Activated CD8-positive, alpha-beta memory T cell treated with anti-CD3 and anti-CD28 coated beads for 36 hours (primary cell): ENCODE data around the gene NHSL2. TPM values are rescaled to one million over a fixed set of nuclear protein-coding genes. Genes with fewer than 3 reads are reported as not detected.
"Not testable (repeated sequence)": the region's sequence is repeated elsewhere in the genome, so short reads cannot be mapped to it uniquely, and the experiment has no call there.

Source experiments
- CTCF ChIA-PET: fragments of 350-600 bp; sonication (Branson Sonifier 250); formaldehyde crosslinking; loops from one replicate; lab custom pipeline; 2021; ENCODE audit warnings: antibody characterized with exemption; lab: Charles Lee
- POLR2A ChIA-PET: fragments of 350-600 bp; sonication (Branson Sonifier 250); formaldehyde crosslinking; loops from one replicate; lab custom pipeline; 2021; ENCODE audit warnings: antibody characterized with exemption; lab: Charles Lee
- total RNA-seq, 2 experiments: library from RNA; stranded (reverse); gene quantifications; one replicate each; pipeline ENCODE4 v1.2.3, GENCODE V29; 2021

NHSL2 gene
- total RNA-seq, 2 experiments from 2014 or later, result 0.31 to 0.34 TPM

DNA sequence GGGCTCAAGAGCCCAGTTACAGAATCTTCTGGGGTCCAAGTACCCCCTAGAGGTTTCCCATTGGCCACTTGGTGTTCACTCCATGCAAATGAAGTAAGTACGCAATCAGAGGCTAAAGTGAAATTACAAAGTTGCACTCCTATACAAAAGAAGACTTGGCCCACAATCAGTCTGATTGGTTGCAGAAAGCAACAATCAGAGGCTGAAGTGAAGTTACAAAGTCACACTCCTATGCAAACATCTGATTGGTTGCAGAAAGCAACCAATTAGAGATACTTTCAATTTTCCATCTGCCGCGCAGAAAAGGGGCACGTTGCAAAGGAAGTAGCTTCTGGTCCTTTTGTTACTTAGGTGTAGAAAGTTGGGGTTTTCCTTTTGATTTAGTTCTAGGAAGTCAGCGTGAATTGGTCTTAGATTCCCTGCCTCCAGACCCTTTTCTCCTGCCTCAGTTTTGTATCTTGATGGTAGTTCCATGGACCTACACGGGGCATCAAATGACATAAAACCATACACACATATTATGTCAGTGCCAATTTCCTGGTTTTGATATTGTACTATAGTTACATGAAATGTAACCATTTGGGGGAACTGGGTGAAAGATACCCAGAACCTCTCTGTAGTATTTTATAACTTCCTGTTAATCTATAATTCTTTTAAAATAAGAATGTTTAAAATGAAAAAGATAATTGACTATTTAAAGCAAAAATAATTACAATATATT lies 258.5 kb downstream of the NHSL2 start:
- POLR2A ChIA-PET, result no interaction called here
- CTCF ChIA-PET, result no interaction called here

DNA sequence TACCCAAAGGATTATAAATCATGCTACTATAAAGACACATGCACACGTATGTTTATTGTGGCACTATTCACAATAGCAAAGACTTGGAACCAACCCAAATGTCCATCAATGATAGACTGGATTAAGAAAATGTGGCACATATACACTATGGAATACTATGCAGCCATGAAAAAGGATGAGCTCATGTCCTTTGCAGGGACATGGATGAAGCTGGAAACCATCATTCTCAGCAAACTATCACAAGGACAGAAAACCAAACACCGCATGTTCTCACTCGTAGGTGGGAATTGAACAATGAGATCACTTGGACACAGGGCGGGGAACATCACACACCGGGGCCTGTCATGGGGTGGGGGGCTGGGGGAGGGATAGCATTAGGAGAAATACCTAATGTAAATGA lies 265.6 kb downstream of the NHSL2 start:
- POLR2A ChIA-PET, CTCF ChIA-PET: not testable (repeated sequence)

DNA sequence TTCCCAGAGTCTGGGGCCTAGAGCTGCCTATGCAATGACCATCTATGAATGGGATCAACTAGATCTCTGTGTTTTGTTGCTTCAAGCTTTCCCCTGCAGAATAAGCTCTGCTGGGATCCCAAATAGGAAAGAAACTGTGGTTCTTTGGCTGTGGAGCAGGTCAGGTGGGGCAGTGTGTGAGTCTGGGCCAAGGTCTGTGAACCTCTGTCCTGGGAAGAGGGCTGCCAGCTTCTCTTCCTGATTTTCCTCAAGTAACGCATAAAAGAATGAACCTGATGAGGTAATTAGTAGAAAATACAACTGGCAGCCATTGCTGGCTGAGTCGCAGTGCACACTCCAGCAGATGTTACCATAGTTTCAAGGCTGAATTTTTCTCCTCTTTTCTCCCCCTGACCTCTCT lies 266.3 kb downstream of the NHSL2 start:
- ChIA-PET POLR2A (no interaction called here), CTCF (no interaction called here)

DNA sequence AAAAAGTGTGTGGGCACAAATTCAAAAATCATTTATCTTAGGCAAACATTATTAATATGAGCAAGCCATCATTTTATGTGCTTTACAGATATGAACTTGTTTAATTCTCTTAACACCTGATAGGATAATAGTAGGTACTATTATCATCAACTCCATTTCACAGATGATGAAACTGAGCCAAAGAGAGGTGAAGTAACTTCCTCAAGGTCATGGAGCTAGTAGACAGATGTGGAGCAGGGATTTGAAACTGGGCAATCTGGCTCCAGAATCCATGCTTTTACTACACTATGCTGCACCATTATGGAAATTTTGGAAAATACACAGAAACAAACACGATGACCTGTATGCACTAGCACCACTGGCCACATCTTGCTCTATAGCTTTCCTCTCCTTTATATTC lies 269.9 kb downstream of the NHSL2 start:
- ChIA-PET POLR2A (interaction anchor here (1.4 kb wide), 1 partner anchor 58 kb away, joined by 4 read pairs; the partner anchor contains the start of gene ERCC6L), CTCF (interaction anchor here (0.8 kb wide), 1 partner anchor 21 kb away, joined by 3 read pairs; no protein-coding TSS in a partner anchor)

DNA sequence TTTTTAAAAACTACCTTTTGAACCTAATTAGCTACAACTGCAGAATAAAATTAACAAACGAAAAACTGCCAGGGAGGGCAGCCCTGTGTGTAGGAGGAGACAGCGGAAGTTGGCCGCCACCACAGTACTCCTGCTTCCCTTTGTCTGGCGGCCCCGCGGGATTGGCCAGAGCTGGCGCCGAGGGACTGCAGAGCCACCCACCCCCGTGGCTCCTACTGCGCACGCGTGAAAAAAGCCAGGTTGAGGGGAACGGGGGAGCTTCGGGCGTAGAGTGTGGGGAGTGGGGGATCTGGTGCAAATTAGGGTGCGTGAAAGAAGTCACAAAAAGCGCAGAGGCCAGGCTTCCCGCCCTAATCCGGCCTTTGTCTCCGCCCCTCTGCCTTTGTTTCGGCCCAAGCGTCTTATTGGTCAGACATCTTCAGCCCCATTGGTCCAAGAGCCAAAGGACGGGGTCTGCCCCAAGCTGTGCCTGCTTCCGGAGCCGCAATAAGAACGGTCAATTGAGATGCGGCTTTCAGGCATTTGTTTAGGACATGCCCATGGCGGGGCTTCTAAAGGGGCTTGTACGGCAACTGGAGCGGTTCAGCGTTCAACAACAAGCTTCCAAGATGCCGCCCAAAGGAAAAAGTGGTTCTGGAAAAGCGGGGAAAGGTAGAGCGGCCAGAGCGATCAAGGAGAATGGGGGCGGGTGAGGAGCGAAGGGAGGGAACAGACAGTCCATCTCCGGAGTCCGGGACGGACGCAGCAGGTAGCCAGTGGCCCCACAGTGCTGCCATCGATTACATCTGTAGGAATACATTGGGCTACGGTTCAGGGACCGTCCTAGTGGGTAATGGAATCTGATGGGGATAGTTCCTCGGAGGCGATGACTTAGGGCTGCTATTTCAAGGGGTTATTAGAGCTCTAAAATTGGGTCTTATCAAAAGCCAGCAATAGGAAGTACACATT lies 270.8 kb downstream of the NHSL2 start, which contains the start of gene PIN4:
Gene PIN4 (plus strand): TSS at position 580 of the 948 bp plus-strand sequence. CDS start 29 bp downstream, at position 609.
- ChIA-PET CTCF (interaction anchor here (0.8 kb wide), 1 partner anchor 20 kb away, joined by 3 read pairs; no protein-coding TSS in a partner anchor), POLR2A (interaction anchor here (0.6 to 1.4 kb wide), 3 partner anchors 57 to 1934 kb away, joined by 4 to 5 read pairs (median 4); partner anchors contain the start of genes ERCC6L and RPS4X)

DNA sequence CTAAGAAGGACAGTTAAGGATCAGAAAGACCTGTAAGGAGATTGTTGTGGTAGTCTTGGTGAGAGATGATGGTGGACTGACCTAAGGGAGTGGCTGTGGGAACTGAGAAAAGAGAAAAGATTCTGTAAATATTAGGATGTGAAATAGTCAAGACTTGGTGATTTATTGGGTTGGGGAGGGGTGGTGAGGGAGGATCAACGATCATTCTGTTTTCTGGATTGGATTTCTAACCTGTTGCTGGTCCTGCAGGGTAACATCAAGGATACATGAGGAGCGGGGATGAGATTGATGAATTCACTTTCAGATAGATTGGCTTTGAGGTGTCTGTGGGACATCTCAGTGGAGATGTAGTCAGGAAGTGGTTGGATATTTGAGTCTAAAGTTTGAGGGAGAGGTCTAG lies 272.3 kb downstream of the NHSL2 start:
- POLR2A ChIA-PET, result no interaction called here
- CTCF ChIA-PET, result no interaction called here

DNA sequence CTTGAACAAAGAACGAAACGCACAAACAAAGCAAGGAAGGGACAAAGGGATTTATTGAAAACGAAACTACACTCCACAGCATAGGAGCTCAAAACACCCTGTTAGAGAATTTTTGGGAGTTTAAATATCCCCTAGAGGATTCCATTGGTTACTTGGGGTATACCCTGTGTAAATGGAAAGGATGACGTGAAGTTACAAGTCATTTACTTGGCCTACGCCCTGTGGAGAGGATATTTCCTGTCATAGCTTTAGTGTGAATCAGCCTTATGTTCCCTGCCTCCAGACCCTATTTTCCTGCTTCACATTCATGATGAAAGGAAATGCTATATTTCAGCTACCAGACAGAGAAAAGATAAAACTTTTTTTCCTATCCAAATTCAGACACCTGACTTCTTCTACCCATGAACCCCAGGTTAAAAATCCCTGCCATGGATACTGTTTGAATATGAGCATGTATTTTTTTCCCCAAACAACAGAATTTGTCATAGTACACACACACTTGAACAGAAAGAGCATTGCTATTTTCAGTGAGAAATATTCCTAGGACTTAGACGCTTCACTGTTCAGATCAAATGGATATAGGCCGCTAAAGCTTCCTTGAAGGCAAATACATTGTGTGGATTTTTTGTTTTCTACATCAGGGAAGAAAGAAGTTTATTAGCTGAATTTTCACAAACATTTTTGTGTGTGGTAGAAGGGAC lies 291.3 kb downstream of the NHSL2 start:
- CTCF ChIA-PET, result interaction anchor here (0.7 kb wide), 1 partner anchor 21 kb away, joined by 3 read pairs; no protein-coding TSS in a partner anchor
- POLR2A ChIA-PET, result no interaction called here

Other genes with a start within 250 kb of the NHSL2 start
- gene CXorf49, start 192.6 kb upstream of the NHSL2 start, total RNA-seq, result not detected
- not detected for gene CXorf49B, start 147.5 kb upstream of the NHSL2 start, total RNA-seq
- under 1 TPM; 0.42 to 0.44 TPM for gene RTL5, start 221.1 kb downstream of the NHSL2 start, total RNA-seq